WTC11 (cell line): ENCODE data around the gene TENT4B. TPM values are rescaled to one million over a fixed set of nuclear protein-coding genes. Genes with fewer than 3 reads are reported as not detected.

Source experiments
- ATAC-seq: fragments of 200-7000 bp; cut with Tn5 transposase; 2 replicates; pipeline ENCODE4 v1.10.0; 2021; ENCODE audit warnings: mild to moderate bottlenecking, moderate library complexity
- CTCF ChIA-PET: fragments of 300-600 bp; sonication (Branson Sonifier 250); formaldehyde crosslinking; loops from one replicate; lab custom pipeline; 2021; ENCODE audit warnings: antibody characterized with exemption; lab: Charles Lee
- POLR2A ChIA-PET: fragments of 350-600 bp; sonication (Branson Sonifier 250); formaldehyde crosslinking; loops from one replicate; lab custom pipeline; 2021; ENCODE audit warnings: antibody characterized with exemption; lab: Charles Lee
- DNase-seq: peaks from one replicate; pipeline ENCODE4 v3.0.0; 2021; ENCODE audit warnings: low spot score
- H3K27ac Mint-ChIP-seq: 2 replicates; pipeline ENCODE4 v1.8.0; 2021; ENCODE audit warnings: mixed read lengths
- H3K27me3 Mint-ChIP-seq: 2 replicates; pipeline ENCODE4 v1.8.0; 2021; ENCODE audit warnings: low read depth, mild to moderate bottlenecking, moderate library complexity, mixed read lengths
- H3K36me3 Mint-ChIP-seq: 2 replicates; pipeline ENCODE4 v1.8.0; 2021; ENCODE audit warnings: mixed read lengths
- H3K4me1 Mint-ChIP-seq: 2 replicates; pipeline ENCODE4 v1.8.0; 2022; ENCODE audit warnings: mixed read lengths
- H3K4me3 Mint-ChIP-seq: 2 replicates; pipeline ENCODE4 v1.8.0; 2021; ENCODE audit warnings: mild to moderate bottlenecking, moderate library complexity, mixed read lengths
- H3K9me3 Mint-ChIP-seq: 2 replicates; pipeline ENCODE4 v1.8.0; 2021; ENCODE audit warnings: mixed read lengths
- CREB1 ChIP-seq: sonication (generic); formaldehyde crosslinking; IDR thresholded peaks from 2 replicates; pipeline ENCODE4 v1.8.0; 2023; ENCODE audit warnings: mild to moderate bottlenecking, missing genetic modification reagents
- E2F4 ChIP-seq: sonication (generic); formaldehyde crosslinking; IDR thresholded peaks from 2 replicates; pipeline ENCODE4 v1.8.1; 2022; ENCODE audit warnings: low read depth, mild to moderate bottlenecking, moderate library complexity, missing genetic modification reagents, borderline replicate concordance
- ESRRA ChIP-seq: sonication (generic); formaldehyde crosslinking; IDR thresholded peaks from 2 replicates; pipeline ENCODE4 v1.8.1; 2022; ENCODE audit warnings: mild to moderate bottlenecking, missing genetic modification reagents, borderline replicate concordance
- MXD4 ChIP-seq: fragments of 250-450 bp; sonication (Bioruptor Pico); IDR thresholded peaks from 2 replicates; pipeline ENCODE4 v1.8.0; 2021; ENCODE audit warnings: mild to moderate bottlenecking, moderate library complexity, borderline replicate concordance
- NR1H2 ChIP-seq: sonication (generic); formaldehyde crosslinking; IDR thresholded peaks from 2 replicates; pipeline ENCODE4 v1.9.0; 2021; ENCODE audit warnings: mild to moderate bottlenecking, moderate library complexity, missing genetic modification reagents
- OVOL2 ChIP-seq: fragments of 250-450 bp; sonication (Bioruptor Pico); IDR thresholded peaks from 2 replicates; pipeline ENCODE4 v1.9.0; 2021; ENCODE audit warnings: mild to moderate bottlenecking, borderline replicate concordance
- PRDM15 ChIP-seq: sonication (generic); formaldehyde crosslinking; IDR thresholded peaks from 2 replicates; pipeline ENCODE4 v1.8.0; 2022; ENCODE audit warnings: missing genetic modification reagents
- PREB ChIP-seq: sonication (generic); formaldehyde crosslinking; IDR thresholded peaks from 2 replicates; pipeline ENCODE4 v1.8.1; 2022; ENCODE audit warnings: mild to moderate bottlenecking, missing genetic modification reagents, moderate library complexity, borderline replicate concordance
- RORB ChIP-seq: fragments of 250-450 bp; sonication (Bioruptor Pico); IDR thresholded peaks from 2 replicates; pipeline ENCODE4 v1.9.0; 2021; ENCODE audit warnings: mild to moderate bottlenecking
- USF1 ChIP-seq: sonication (generic); formaldehyde crosslinking; IDR thresholded peaks from 2 replicates; pipeline ENCODE4 v1.8.0; 2022; ENCODE audit warnings: mild to moderate bottlenecking, missing genetic modification reagents
- ZNF138 ChIP-seq: sonication (generic); formaldehyde crosslinking; conservative IDR thresholded peaks from 2 replicates; pipeline ENCODE4 v1.8.1; 2022; ENCODE audit warnings: mild to moderate bottlenecking, moderate library complexity, missing genetic modification reagents
- ZNF219 ChIP-seq: sonication (generic); formaldehyde crosslinking; IDR thresholded peaks from 2 replicates; pipeline ENCODE4 v1.8.0; 2023; ENCODE audit warnings: missing genetic modification reagents, mild to moderate bottlenecking, borderline replicate concordance
- ZNF396 ChIP-seq: fragments of 250-450 bp; sonication (Bioruptor Pico); IDR thresholded peaks from 2 replicates; pipeline ENCODE4 v1.8.0; 2021; ENCODE audit warnings: mild to moderate bottlenecking, moderate library complexity, borderline replicate concordance
- ZNF425 ChIP-seq: fragments of 250-450 bp; sonication (Bioruptor Pico); conservative IDR thresholded peaks from 2 replicates; pipeline ENCODE4 v1.9.0; 2021; ENCODE audit warnings: mild to moderate bottlenecking
- ZNF671 ChIP-seq: fragments of 250-450 bp; sonication (Bioruptor Pico); IDR thresholded peaks from 2 replicates; pipeline ENCODE4 v1.8.0; 2021; ENCODE audit warnings: mild to moderate bottlenecking
- total RNA-seq: library from RNA; stranded (reverse); gene quantifications from 3 replicates; pipeline ENCODE4 v1.2.3, GENCODE V29; 2021

The TENT4B gene
- total RNA-seq, 1 experiment from 2014 or later: 14.3 TPM

GRCh38 chr16:50280932-50281331, 127.8 kb downstream of the TENT4B start:
- ChIA-PET CTCF (interaction anchor here (0.7 to 1.3 kb wide), 2 partner anchors 384 to 768 kb away, joined by 4 read pairs; no protein-coding TSS in a partner anchor), POLR2A (no interaction called here)
- Mint-ChIP-seq H3K4me3 (no peak overlapping the region), H3K27ac (no peak overlapping the region), H3K27me3 (no peaks in the 10 kb centered on the region), H3K4me1 (peaks cover 14% of the 10 kb centered on the region), H3K9me3 (peaks cover 5% of the 10 kb centered on the region), H3K36me3 (no peaks in the 10 kb centered on the region)
- DNase-seq (no peak), ATAC-seq (no peak)
- TF ChIP-seq ZNF425 (no peak), PREB (no peak), RORB (CRISPR knock-in tag) (no peak), ZNF396 (CRISPR knock-in tag) (no peak), ZNF671 (CRISPR knock-in tag) (no peak), ESRRA (CRISPR knock-in tag) (no peak), MXD4 (CRISPR knock-in tag) (no peak), PRDM15 (CRISPR knock-in tag) (no peak), USF1 (CRISPR knock-in tag) (no peak), ZNF138 (CRISPR knock-in tag) (no peak), OVOL2 (CRISPR knock-in tag) (no peak), E2F4 (no peak), CREB1 (no peak), NR1H2 (CRISPR knock-in tag) (no peak), ZNF219 (CRISPR knock-in tag) (no peak)

Other genes starting within 250 kb of the TENT4B start
- 13.2 to 13.8 TPM (median 13.7 TPM) in 3 replicates for gene CNEP1R1, start 128.1 kb upstream of the TENT4B start, total RNA-seq
- 27.8 to 28.1 TPM (median 28.0 TPM) in 3 replicates for gene HEATR3, start 87.3 kb upstream of the TENT4B start, total RNA-seq
- 5.9 to 8.0 TPM (median 6.6 TPM) in 3 replicates for gene ADCY7, start 113.2 kb downstream of the TENT4B start, total RNA-seq
- gene BRD7, start 215.7 kb downstream of the TENT4B start, total RNA-seq: 122 to 132 TPM (median 123 TPM) in 3 replicates